GM21528 (cell line): ENCODE results near the gene MKRN2.
A peak's percentile ranks its signal among the peaks of the same experiment; 100 is the strongest.
"Not testable (repeated sequence)": the region's sequence is repeated elsewhere in the genome, so short reads cannot be mapped to it uniquely, and the experiment has no call there.

ENCODE experiments used
- ATAC-seq: cut with Tn5 transposase; IDR thresholded peaks from one replicate; pipeline ENCODE4 v1.9.1; 2021; ENCODE audit warnings: mild to moderate bottlenecking, moderate library complexity; ENCODE audit not compliant: unreplicated experiment, low FRiP score

MKRN2 gene

GRCh38 chr3:12556690-12557472 is at the start of gene MKRN2:
TSS of gene MKRN2 (plus strand) at chr3:12557087. CDS start at chr3:12557151, 64 bp downstream.
- ATAC-seq, result peak; percentile 80

- no peak for ATAC-seq
These were observed 49.2 kb upstream of the MKRN2 start for GRCh38 chr3:12507591-12508281.

GRCh38 chr3:12508291-12508700 is 48.6 kb upstream of the MKRN2 start:
- ATAC-seq, result no peak

- ATAC-seq, result no peak
These were observed 47.4 kb upstream of the MKRN2 start for GRCh38 chr3:12509466-12509865.

- no peak for ATAC-seq
These were observed 44.3 kb upstream of the MKRN2 start for GRCh38 chr3:12512534-12513118.

- ATAC-seq, result no peak
These were observed 43.0 kb upstream of the MKRN2 start for GRCh38 chr3:12513694-12514446.

GRCh38 chr3:12515631-12516030 is 41.3 kb upstream of the MKRN2 start:
- ATAC-seq, result no peak

GRCh38 chr3:12516873-12517272 is 40.0 kb upstream of the MKRN2 start:
- ATAC-seq, result no peak

GRCh38 chr3:12518261-12519028 is 38.4 kb upstream of the MKRN2 start:
- ATAC-seq, result no peak

- ATAC-seq, result no peak
These were observed 35.9 kb upstream of the MKRN2 start for GRCh38 chr3:12521010-12521409.

GRCh38 chr3:12522721-12523120 is 34.2 kb upstream of the MKRN2 start:
- ATAC-seq, result no peak

- no peak for ATAC-seq
These were observed 29.1 kb upstream of the MKRN2 start for GRCh38 chr3:12527757-12528143.

GRCh38 chr3:12532182-12532581 is 24.7 kb upstream of the MKRN2 start:
- no peak for ATAC-seq

- ATAC-seq, result no peak
These were observed 20.5 kb upstream of the MKRN2 start for GRCh38 chr3:12536423-12536822.

GRCh38 chr3:12541625-12542024 is 15.3 kb upstream of the MKRN2 start:
- ATAC-seq, result no peak

GRCh38 chr3:12543497-12543896 is 13.4 kb upstream of the MKRN2 start:
- not testable (repeated sequence) for ATAC-seq

GRCh38 chr3:12544652-12545472 is 12.0 kb upstream of the MKRN2 start:
- ATAC-seq, result no peak

GRCh38 chr3:12545473-12545791 is 11.5 kb upstream of the MKRN2 start, which contains the start of gene MKRN2OS:
TSS of gene MKRN2OS (minus strand) at chr3:12545499. CDS start at chr3:12545464, 35 bp downstream.
- no peak for ATAC-seq
